ENCODE data around the gene FAT4. TPM values are rescaled to one million over a fixed set of nuclear protein-coding genes. Genes with fewer than 3 reads are reported as not detected.

The FAT4 gene
- total RNA-seq, 1 donor from 2014 or later, result 66.3 TPM

- H3K27me3 ChIP-seq (ENCODE audit: control insufficient read depth in 3 of 3, insufficient read depth in 3 of 3, low read length in 3 of 3), result peaks cover 0 to 4% (median 0%) of the 10 kb centered on the region in 3 donors
- peak overlapping the region; percentile 76 to 91 (median 90) for H3K9ac ChIP-seq (ENCODE audit: low read depth in 1 of 3, low read length in 3 of 3)
- peaks cover 0 to 9% (median 0%) of the 10 kb centered on the region in 3 donors for H3K36me3 ChIP-seq (ENCODE audit: control insufficient read depth in 3 of 3, insufficient read depth in 3 of 3, low read length in 3 of 3)
- peaks cover 28 to 46% (median 41%) of the 10 kb centered on the region in 3 donors for H3K4me1 ChIP-seq (ENCODE audit: control insufficient read depth in 3 of 3, insufficient read depth in 3 of 3, low read length in 3 of 3)
- H3K9me3 ChIP-seq (ENCODE audit: control insufficient read depth in 3 of 3, low read length in 3 of 3), result no peaks in the 10 kb centered on the region
- H3K4me3 ChIP-seq (ENCODE audit: low read length in 3 of 3), result peak overlapping the region; percentile 84 to 96 (median 92)
- no peak overlapping the region for H3K27ac ChIP-seq (ENCODE audit: low read depth, low read length)
These were observed 2.2 kb downstream of the FAT4 start for GRCh38 chr4:125316791-125317524.

- H3K9ac ChIP-seq (ENCODE audit: low read depth in 1 of 3, low read length in 3 of 3), result peak overlapping the region in 2 of 3 donors; percentile 90 to 91
- peaks cover 0 to 9% (median 0%) of the 10 kb centered on the region in 3 donors for H3K36me3 ChIP-seq (ENCODE audit: control insufficient read depth in 3 of 3, insufficient read depth in 3 of 3, low read length in 3 of 3)
- no peaks in the 10 kb centered on the region for H3K9me3 ChIP-seq (ENCODE audit: control insufficient read depth in 3 of 3, low read length in 3 of 3)
- H3K4me1 ChIP-seq (ENCODE audit: control insufficient read depth in 3 of 3, insufficient read depth in 3 of 3, low read length in 3 of 3), result peaks cover 28 to 51% (median 45%) of the 10 kb centered on the region in 3 donors
- no peak overlapping the region for H3K27ac ChIP-seq (ENCODE audit: low read depth, low read length)
- H3K27me3 ChIP-seq (ENCODE audit: control insufficient read depth in 3 of 3, insufficient read depth in 3 of 3, low read length in 3 of 3), result peaks cover 0 to 4% (median 0%) of the 10 kb centered on the region in 3 donors
- H3K4me3 ChIP-seq (ENCODE audit: low read length in 3 of 3), result peak overlapping the region; percentile 84 to 96 (median 92)
These were observed 2.7 kb downstream of the FAT4 start for GRCh38 chr4:125317525-125317877.

GRCh38 chr4:125319311-125319710 is 4.6 kb downstream of the FAT4 start:
- Histone ChIP-seq H3K36me3 (ENCODE audit: control insufficient read depth in 3 of 3, insufficient read depth in 3 of 3, low read length in 3 of 3) (peaks cover 0 to 9% (median 0%) of the 10 kb centered on the region in 3 donors), H3K4me1 (ENCODE audit: control insufficient read depth in 3 of 3, insufficient read depth in 3 of 3, low read length in 3 of 3) (peaks cover 24 to 47% (median 41%) of the 10 kb centered on the region in 3 donors), H3K27me3 (ENCODE audit: control insufficient read depth in 3 of 3, insufficient read depth in 3 of 3, low read length in 3 of 3) (peaks cover 0 to 4% (median 0%) of the 10 kb centered on the region in 3 donors), H3K4me3 (ENCODE audit: low read length in 3 of 3) (peak overlapping the region in 1 of 3 donors; percentile 16), H3K9me3 (ENCODE audit: control insufficient read depth in 3 of 3, low read length in 3 of 3) (no peaks in the 10 kb centered on the region), H3K27ac (ENCODE audit: low read depth, low read length) (no peak overlapping the region), H3K9ac (ENCODE audit: low read depth in 1 of 3, low read length in 3 of 3) (no peak overlapping the region)

- H3K27ac ChIP-seq (ENCODE audit: low read depth, low read length), result peak overlapping the region; percentile 85
- H3K27me3 ChIP-seq (ENCODE audit: control insufficient read depth in 3 of 3, insufficient read depth in 3 of 3, low read length in 3 of 3), result peaks cover 0 to 4% (median 0%) of the 10 kb centered on the region in 3 donors
- no peaks in the 10 kb centered on the region for H3K9me3 ChIP-seq (ENCODE audit: control insufficient read depth in 3 of 3, low read length in 3 of 3)
- H3K4me3 ChIP-seq (ENCODE audit: low read length in 3 of 3), result peak overlapping the region; percentile 13 to 65 (median 46)
- peaks cover 0 to 9% (median 0%) of the 10 kb centered on the region in 3 donors for H3K36me3 ChIP-seq (ENCODE audit: control insufficient read depth in 3 of 3, insufficient read depth in 3 of 3, low read length in 3 of 3)
- H3K4me1 ChIP-seq (ENCODE audit: control insufficient read depth in 3 of 3, insufficient read depth in 3 of 3, low read length in 3 of 3), result peaks cover 15 to 39% (median 32%) of the 10 kb centered on the region in 3 donors
- H3K9ac ChIP-seq (ENCODE audit: low read depth in 1 of 3, low read length in 3 of 3), result peak overlapping the region; percentile 6 to 74 (median 55)
These were observed 7.1 kb downstream of the FAT4 start for GRCh38 chr4:125321709-125322365.

- Histone ChIP-seq H3K27me3 (ENCODE audit: control insufficient read depth in 3 of 3, insufficient read depth in 3 of 3, low read length in 3 of 3) (peaks cover 0 to 4% (median 0%) of the 10 kb centered on the region in 3 donors), H3K4me1 (ENCODE audit: control insufficient read depth in 3 of 3, insufficient read depth in 3 of 3, low read length in 3 of 3) (peaks cover 12 to 39% (median 27%) of the 10 kb centered on the region in 3 donors), H3K9me3 (ENCODE audit: control insufficient read depth in 3 of 3, low read length in 3 of 3) (no peaks in the 10 kb centered on the region), H3K4me3 (ENCODE audit: low read length in 3 of 3) (peak overlapping the region; percentile 13 to 65 (median 46)), H3K9ac (ENCODE audit: low read depth in 1 of 3, low read length in 3 of 3) (peak overlapping the region; percentile 6 to 74 (median 55)), H3K36me3 (ENCODE audit: control insufficient read depth in 3 of 3, insufficient read depth in 3 of 3, low read length in 3 of 3) (peaks cover 0 to 9% (median 0%) of the 10 kb centered on the region in 3 donors), H3K27ac (ENCODE audit: low read depth, low read length) (peak overlapping the region; percentile 85)
These were observed 7.6 kb downstream of the FAT4 start for GRCh38 chr4:125322366-125322730.

GRCh38 chr4:125323654-125324053 is 8.9 kb downstream of the FAT4 start:
- Histone ChIP-seq H3K27me3 (ENCODE audit: control insufficient read depth in 3 of 3, insufficient read depth in 3 of 3, low read length in 3 of 3) (no peaks in the 10 kb centered on the region), H3K4me3 (ENCODE audit: low read length in 3 of 3) (peak overlapping the region in 2 of 3 donors; percentile 33 to 61), H3K9me3 (ENCODE audit: control insufficient read depth in 3 of 3, low read length in 3 of 3) (no peaks in the 10 kb centered on the region), H3K27ac (ENCODE audit: low read depth, low read length) (peak overlapping the region; percentile 25), H3K36me3 (ENCODE audit: control insufficient read depth in 3 of 3, insufficient read depth in 3 of 3, low read length in 3 of 3) (peaks cover 0 to 4% (median 0%) of the 10 kb centered on the region in 3 donors), H3K9ac (ENCODE audit: low read depth in 1 of 3, low read length in 3 of 3) (peak overlapping the region in 1 of 3 donors; percentile 13), H3K4me1 (ENCODE audit: control insufficient read depth in 3 of 3, insufficient read depth in 3 of 3, low read length in 3 of 3) (peaks cover 2 to 30% (median 14%) of the 10 kb centered on the region in 3 donors)

- Histone ChIP-seq H3K9ac (ENCODE audit: low read depth in 1 of 3, low read length in 3 of 3) (no peak overlapping the region), H3K36me3 (ENCODE audit: control insufficient read depth in 3 of 3, insufficient read depth in 3 of 3, low read length in 3 of 3) (no peaks in the 10 kb centered on the region), H3K4me3 (ENCODE audit: low read length in 3 of 3) (no peak overlapping the region), H3K4me1 (ENCODE audit: control insufficient read depth in 3 of 3, insufficient read depth in 3 of 3, low read length in 3 of 3) (peaks cover 2 to 25% (median 10%) of the 10 kb centered on the region in 3 donors), H3K9me3 (ENCODE audit: control insufficient read depth in 3 of 3, low read length in 3 of 3) (no peaks in the 10 kb centered on the region), H3K27me3 (ENCODE audit: control insufficient read depth in 3 of 3, insufficient read depth in 3 of 3, low read length in 3 of 3) (no peaks in the 10 kb centered on the region), H3K27ac (ENCODE audit: low read depth, low read length) (no peak overlapping the region)
These were observed 11.0 kb downstream of the FAT4 start for GRCh38 chr4:125325733-125326132.

GRCh38 chr4:125331116-125331515 is 16.4 kb downstream of the FAT4 start:
- H3K36me3 ChIP-seq (ENCODE audit: control insufficient read depth in 3 of 3, insufficient read depth in 3 of 3, low read length in 3 of 3), result no peaks in the 10 kb centered on the region
- no peak overlapping the region for H3K4me3 ChIP-seq (ENCODE audit: low read length in 3 of 3)
- H3K9me3 ChIP-seq (ENCODE audit: control insufficient read depth in 3 of 3, low read length in 3 of 3), result no peaks in the 10 kb centered on the region
- H3K4me1 ChIP-seq (ENCODE audit: control insufficient read depth in 3 of 3, insufficient read depth in 3 of 3, low read length in 3 of 3), result no peaks in the 10 kb centered on the region
- H3K27me3 ChIP-seq (ENCODE audit: control insufficient read depth in 3 of 3, insufficient read depth in 3 of 3, low read length in 3 of 3), result no peaks in the 10 kb centered on the region
- no peak overlapping the region for H3K27ac ChIP-seq (ENCODE audit: low read depth, low read length)
- no peak overlapping the region for H3K9ac ChIP-seq (ENCODE audit: low read depth in 1 of 3, low read length in 3 of 3)

GRCh38 chr4:125334926-125335325 is 20.2 kb downstream of the FAT4 start:
- no peaks in the 10 kb centered on the region for H3K4me1 ChIP-seq (ENCODE audit: control insufficient read depth in 3 of 3, insufficient read depth in 3 of 3, low read length in 3 of 3)

GRCh38 chr4:125338814-125339213 is 24.1 kb downstream of the FAT4 start:
- H3K27me3 ChIP-seq (ENCODE audit: control insufficient read depth in 3 of 3, insufficient read depth in 3 of 3, low read length in 3 of 3), result no peaks in the 10 kb centered on the region
- H3K36me3 ChIP-seq (ENCODE audit: control insufficient read depth in 3 of 3, insufficient read depth in 3 of 3, low read length in 3 of 3), result no peaks in the 10 kb centered on the region
- H3K4me3 ChIP-seq (ENCODE audit: low read length in 3 of 3), result no peak overlapping the region
- H3K9ac ChIP-seq (ENCODE audit: low read depth in 1 of 3, low read length in 3 of 3), result no peak overlapping the region
- no peaks in the 10 kb centered on the region for H3K4me1 ChIP-seq (ENCODE audit: control insufficient read depth in 3 of 3, insufficient read depth in 3 of 3, low read length in 3 of 3)
- no peaks in the 10 kb centered on the region for H3K9me3 ChIP-seq (ENCODE audit: control insufficient read depth in 3 of 3, low read length in 3 of 3)
- no peak overlapping the region for H3K27ac ChIP-seq (ENCODE audit: low read depth, low read length)

More at GRCh38 chr4:125334926-125335325, 20.2 kb downstream of the FAT4 start:
- Histone ChIP-seq H3K27me3 (ENCODE audit: control insufficient read depth in 3 of 3, insufficient read depth in 3 of 3, low read length in 3 of 3) (no peaks in the 10 kb centered on the region), H3K9me3 (ENCODE audit: control insufficient read depth in 3 of 3, low read length in 3 of 3) (no peaks in the 10 kb centered on the region), H3K36me3 (ENCODE audit: control insufficient read depth in 3 of 3, insufficient read depth in 3 of 3, low read length in 3 of 3) (no peaks in the 10 kb centered on the region), H3K9ac (ENCODE audit: low read depth in 1 of 3, low read length in 3 of 3) (no peak overlapping the region), H3K4me3 (ENCODE audit: low read length in 3 of 3) (no peak overlapping the region), H3K27ac (ENCODE audit: low read depth, low read length) (no peak overlapping the region)

Measured in skeletal muscle tissue (tissue), 4 donors.